Thyroid gland (tissue), 4 donors: ENCODE results near the gene VPS26B. TPM values are rescaled to one million over a fixed set of nuclear protein-coding genes. Genes with fewer than 3 reads are reported as not detected.
"Not testable (repeated sequence)": the region's sequence is repeated elsewhere in the genome, so short reads cannot be mapped to it uniquely, and the experiment has no call there.

Experiments
- DNase-seq, 2 donors: peaks; one replicate each; pipeline ENCODE4 v3.0.0-alpha.2; 2019
- H3K27ac ChIP-seq, 3 donors: fragments of 200-600 bp; sonication (generic); 1 replicate in 2 of 3; 2 replicates in 1 of 3; pipeline ENCODE4 v1.5.1; 2016 to 2019; ENCODE audit warnings: mild to moderate bottlenecking in 1 of 3, moderate library complexity in 1 of 3
- H3K27me3 ChIP-seq: fragments of 200-600 bp; sonication (generic); one replicate; pipeline ENCODE4 v1.5.1; 2019
- H3K36me3 ChIP-seq, 2 donors: fragments of 200-600 bp; sonication (generic); one replicate each; pipeline ENCODE4 v1.5.1; 2016 to 2019
- H3K4me1 ChIP-seq, 2 donors: fragments of 200-600 bp; sonication (generic); one replicate each; pipeline ENCODE4 v1.5.1; 2017 to 2019
- H3K4me3 ChIP-seq, 3 donors: fragments of 200-600 bp; sonication (generic); replicated peaks in 1 of 3; 1 replicate in 2 of 3; 2 replicates in 1 of 3; pipeline ENCODE4 v1.5.1; 2016; ENCODE audit warnings: mild to moderate bottlenecking in 1 of 3
- H3K9me3 ChIP-seq: fragments of 200-600 bp; sonication (generic); one replicate; pipeline ENCODE4 v1.5.1; 2017
- CTCF ChIP-seq, 6 experiments: fragments of 200-600 bp in 3 of 6; fragments of 450-650 bp in 3 of 6; sonication (generic) in 3 of 6; IDR thresholded peaks; one replicate each; pipeline ENCODE4 v1.5.1; 2016 to 2019; ENCODE audit warnings: antibody characterized with exemption in 6 of 6, mild to moderate bottlenecking in 2 of 6, inconsistent platforms in 1 of 6, moderate library complexity in 1 of 6
- POLR2A ChIP-seq, 2 donors: fragments of 450-650 bp; IDR thresholded peaks; one replicate each; pipeline ENCODE4 v1.6.1; 2017; ENCODE audit warnings: antibody characterized with exemption in 2 of 2, mild to moderate bottlenecking in 2 of 2, moderate library complexity in 1 of 2
- WGBS, 2 donors: methylation state at CpG; one replicate each; pipeline ENCODE4 v1.1.5; 2017; 5-methylcytosine and 5-hydroxymethylcytosine counted together
- intact Hi-C: fragments of 100-400 bp; cut with DNase I; formaldehyde crosslinking; loops from one replicate; pipeline ENCODE4 v1.15.1; 2023
- total RNA-seq, 4 donors: library from RNA; depleted of rRNA; stranded (reverse); fragments of >200 nt; gene quantifications; one replicate each; pipeline ENCODE4 v1.2.3, GENCODE V29; 2016

VPS26B gene
- total RNA-seq, 4 donors from 2014 or later: 40.8 to 51.3 (median 44.4) TPM

DNA sequence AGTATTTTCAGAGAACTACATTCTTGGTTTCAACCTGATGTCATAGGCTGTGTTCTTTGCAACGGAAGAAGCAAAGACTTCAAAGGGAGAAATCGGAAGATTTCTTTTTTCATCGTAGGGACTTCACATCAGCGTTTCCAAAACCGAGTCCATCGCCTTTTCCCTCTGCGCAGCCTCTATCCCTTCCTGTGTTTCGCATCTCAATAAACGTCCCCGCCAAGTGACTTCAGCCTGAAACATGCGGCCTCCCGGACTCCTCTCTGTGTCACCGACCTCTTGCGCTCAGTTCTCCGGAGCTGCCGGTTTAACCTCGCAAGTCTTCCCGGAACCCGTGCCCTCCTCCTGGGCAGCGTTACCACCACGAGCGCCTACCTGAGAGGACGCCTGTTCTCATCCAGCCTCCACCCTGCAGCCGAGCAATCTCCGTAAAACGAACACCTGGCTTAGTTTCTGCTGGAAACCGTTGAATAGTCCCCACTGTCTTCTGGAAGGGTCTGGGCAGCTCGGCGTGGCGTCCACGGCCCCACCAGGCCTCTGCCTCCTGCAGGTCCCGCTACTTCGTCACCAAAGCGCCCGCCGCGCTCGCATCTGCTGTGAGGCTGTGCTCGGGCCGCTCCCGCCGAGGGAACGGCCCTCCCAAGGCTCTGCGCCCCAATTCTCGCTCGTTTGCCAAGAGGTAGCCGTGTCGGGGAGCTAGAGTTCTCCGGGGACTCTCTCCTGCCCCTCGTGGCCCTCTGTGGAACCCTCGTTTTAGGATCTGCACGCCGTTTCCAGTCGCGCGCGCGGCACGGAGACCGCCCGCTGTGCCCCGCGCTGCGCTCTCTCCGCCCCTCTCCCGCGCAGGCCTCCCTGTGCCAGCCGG is 51.3 kb downstream of the VPS26B start, which contains the start of gene GLB1L3:
GLB1L3 (plus strand) TSS at position 846 of the 862 bp plus-strand sequence. CDS start 362 bp downstream, outside the sequence.
- intact Hi-C loops: no loop called here
- TF ChIP-seq POLR2A (IDR thresholded peaks at IDR 0.05) (no peak), CTCF (IDR thresholded peaks at IDR 0.05) (peak in 2 of 6 experiments; percentile 13 to 35)
- Histone ChIP-seq H3K36me3 (no peaks in the 10 kb centered on the region), H3K9me3 (no peaks in the 10 kb centered on the region), H3K27me3 (peaks cover 16% of the 10 kb centered on the region), H3K27ac (no peak within 1 kb of the TSS), H3K4me3 (peak within 1 kb of the TSS in 1 of 3 donors; percentile 34), H3K4me1 (peaks cover 9 to 22% of the 10 kb centered on the region in 2 donors)
- DNase-seq: peak; percentile 39 to 47
- WGBS, 2 donors: 4 to 6% methylated on average over 47 to 48 of the region's 68 CpGs

- no peak for TF ChIP-seq CTCF (IDR thresholded peaks at IDR 0.05)
- no peak for TF ChIP-seq POLR2A (IDR thresholded peaks at IDR 0.05)
- Histone ChIP-seq H3K27me3 (peaks cover 16% of the 10 kb centered on the region), H3K36me3 (no peaks in the 10 kb centered on the region), H3K27ac (no peak overlapping the region), H3K4me1 (peaks cover 9 to 22% of the 10 kb centered on the region in 2 donors), H3K9me3 (no peaks in the 10 kb centered on the region), H3K4me3 (peak overlapping the region in 1 of 3 donors; percentile 34)
- intact Hi-C loops: no loop called here
- 1% methylated on average over 23 of the region's 88 CpGs; no CpG with 5 or more reads in 1 of the 2 donors for WGBS, 2 donors
- no peak for DNase-seq
Observed at GRCh38 chr11:134276396-134277182, 52.1 kb downstream of the VPS26B start.

- no peaks in the 10 kb centered on the region for H3K9me3 ChIP-seq
- peak overlapping the region in 1 of 3 donors; percentile 34 for H3K4me3 ChIP-seq
- no peak for DNase-seq
- H3K4me1 ChIP-seq: peaks cover 9 to 25% of the 10 kb centered on the region in 2 donors
- H3K27ac ChIP-seq: no peak overlapping the region
- peaks cover 16% of the 10 kb centered on the region for H3K27me3 ChIP-seq
- TF ChIP-seq CTCF (IDR thresholded peaks at IDR 0.05): no peak
- no peak for TF ChIP-seq POLR2A (IDR thresholded peaks at IDR 0.05)
- WGBS, 2 donors: 26 to 37% methylated on average over 31 of the region's 36 CpGs
- intact Hi-C loops: no loop called here
- H3K36me3 ChIP-seq: no peaks in the 10 kb centered on the region
Observed at GRCh38 chr11:134277183-134278001, 52.9 kb downstream of the VPS26B start.

DNA sequence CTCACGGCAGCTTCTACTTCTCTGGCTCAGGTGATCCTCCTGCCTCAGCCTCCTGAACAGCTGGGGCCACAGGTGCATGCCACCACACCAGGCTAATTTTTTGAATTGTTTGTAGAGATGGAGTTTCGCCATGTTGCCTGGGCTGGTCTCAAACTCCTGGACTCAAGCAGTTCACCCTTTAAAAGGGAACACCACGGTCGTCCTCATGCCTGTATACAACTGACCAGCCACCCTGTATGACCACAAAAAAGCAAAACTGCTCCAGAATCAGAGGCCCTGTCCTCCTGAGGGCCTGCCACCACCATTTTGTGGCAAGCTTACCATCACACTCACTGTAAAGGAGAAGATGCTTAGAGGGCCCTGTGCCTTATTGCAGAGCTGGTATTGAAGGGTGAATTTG is 53.9 kb downstream of the VPS26B start:
- Histone ChIP-seq H3K27ac (no peak overlapping the region), H3K36me3 (no peaks in the 10 kb centered on the region), H3K4me3 (no peak overlapping the region), H3K9me3 (no peaks in the 10 kb centered on the region), H3K27me3 (peaks cover 16% of the 10 kb centered on the region), H3K4me1 (peaks cover 9 to 33% of the 10 kb centered on the region in 2 donors)
- 91 to 98% methylated on average over 4 of the region's 4 CpGs for WGBS, 2 donors
- TF ChIP-seq POLR2A (IDR thresholded peaks at IDR 0.05) (no peak), CTCF (IDR thresholded peaks at IDR 0.05) (no peak)
- intact Hi-C loops: no loop called here
- no peak for DNase-seq

GRCh38 chr11:134281635-134282034 is 57.2 kb downstream of the VPS26B start:
- WGBS, 2 donors: no CpG with 5 or more reads among the region's 17 CpGs
- H3K27ac ChIP-seq, DNase-seq, H3K4me3 ChIP-seq, H3K9me3 ChIP-seq, H3K36me3 ChIP-seq, H3K27me3 ChIP-seq, intact Hi-C loops: not testable (repeated sequence)
- H3K4me1 ChIP-seq: peaks cover 0 to 20% of the 10 kb centered on the region in 2 donors
